ENCODE results near the gene DCDC2C.
"Not testable (repeated sequence)": the region's sequence is repeated elsewhere in the genome, so short reads cannot be mapped to it uniquely, and the experiment has no call there.

The DCDC2C gene

GRCh38 chr2:3814706-3815245 lies 111.4 kb downstream of the DCDC2C start:
- DNase-seq (ENCODE audit: low read depth in 2 of 2, low spot score in 1 of 2), result no peak

- DNase-seq (ENCODE audit: low read depth in 2 of 2, low spot score in 1 of 2), result not testable (repeated sequence)
These were observed 113.8 kb downstream of the DCDC2C start for GRCh38 chr2:3817144-3817543.

GRCh38 chr2:3823748-3824147 lies 120.4 kb downstream of the DCDC2C start:
- no peak for DNase-seq (ENCODE audit: low read depth in 2 of 2, low spot score in 1 of 2)

- no peak for DNase-seq (ENCODE audit: low read depth in 2 of 2, low spot score in 1 of 2)
These were observed 124.5 kb downstream of the DCDC2C start for GRCh38 chr2:3827673-3828575.

GRCh38 chr2:3830796-3831195 lies 127.4 kb downstream of the DCDC2C start:
- no peak for DNase-seq (ENCODE audit: low read depth in 2 of 2, low spot score in 1 of 2)

- DNase-seq (ENCODE audit: low read depth in 2 of 2, low spot score in 1 of 2), result no peak
These were observed 133.7 kb downstream of the DCDC2C start for GRCh38 chr2:3837086-3837485.

GRCh38 chr2:3838348-3838747 lies 135.0 kb downstream of the DCDC2C start:
- no peak for DNase-seq (ENCODE audit: low read depth in 2 of 2, low spot score in 1 of 2)

GRCh38 chr2:3839476-3839875 lies 136.1 kb downstream of the DCDC2C start:
- DNase-seq (ENCODE audit: low read depth in 2 of 2, low spot score in 1 of 2), result no peak

- DNase-seq (ENCODE audit: low read depth in 2 of 2, low spot score in 1 of 2), result no peak
These were observed 137.3 kb downstream of the DCDC2C start for GRCh38 chr2:3840611-3841155.

- no peak for DNase-seq (ENCODE audit: low read depth in 2 of 2, low spot score in 1 of 2)
These were observed 144.2 kb downstream of the DCDC2C start for GRCh38 chr2:3847397-3848052.

- no peak for DNase-seq (ENCODE audit: low read depth in 2 of 2, low spot score in 1 of 2)
These were observed 145.4 kb downstream of the DCDC2C start for GRCh38 chr2:3848776-3849175.

- no peak for DNase-seq (ENCODE audit: low read depth in 2 of 2, low spot score in 1 of 2)
These were observed 145.8 kb downstream of the DCDC2C start for GRCh38 chr2:3849213-3849612.

GRCh38 chr2:3857576-3857975 lies 154.2 kb downstream of the DCDC2C start:
- DNase-seq (ENCODE audit: low read depth in 2 of 2, low spot score in 1 of 2), result no peak

GRCh38 chr2:3864943-3865865 lies 161.8 kb downstream of the DCDC2C start:
- no peak for DNase-seq (ENCODE audit: low read depth in 2 of 2, low spot score in 1 of 2)

GRCh38 chr2:3867469-3867868 lies 164.1 kb downstream of the DCDC2C start:
- no peak for DNase-seq (ENCODE audit: low read depth in 2 of 2, low spot score in 1 of 2)

- DNase-seq (ENCODE audit: low read depth in 2 of 2, low spot score in 1 of 2), result no peak
These were observed 164.8 kb downstream of the DCDC2C start for GRCh38 chr2:3868012-3868805.

GRCh38 chr2:3870222-3870621 lies 166.8 kb downstream of the DCDC2C start:
- no peak for DNase-seq (ENCODE audit: low read depth in 2 of 2, low spot score in 1 of 2)

GRCh38 chr2:3871002-3871401 lies 167.6 kb downstream of the DCDC2C start:
- no peak for DNase-seq (ENCODE audit: low read depth in 2 of 2, low spot score in 1 of 2)

- no peak for DNase-seq (ENCODE audit: low read depth in 2 of 2, low spot score in 1 of 2)
These were observed 169.1 kb downstream of the DCDC2C start for GRCh38 chr2:3872451-3872850.

- DNase-seq (ENCODE audit: low read depth in 2 of 2, low spot score in 1 of 2), result no peak
These were observed 170.5 kb downstream of the DCDC2C start for GRCh38 chr2:3873899-3874298.
